ENCODE results near the gene SLC7A7.
"Not testable (repeated sequence)": the region's sequence is repeated elsewhere in the genome, so short reads cannot be mapped to it uniquely, and the experiment has no call there.

DNA sequence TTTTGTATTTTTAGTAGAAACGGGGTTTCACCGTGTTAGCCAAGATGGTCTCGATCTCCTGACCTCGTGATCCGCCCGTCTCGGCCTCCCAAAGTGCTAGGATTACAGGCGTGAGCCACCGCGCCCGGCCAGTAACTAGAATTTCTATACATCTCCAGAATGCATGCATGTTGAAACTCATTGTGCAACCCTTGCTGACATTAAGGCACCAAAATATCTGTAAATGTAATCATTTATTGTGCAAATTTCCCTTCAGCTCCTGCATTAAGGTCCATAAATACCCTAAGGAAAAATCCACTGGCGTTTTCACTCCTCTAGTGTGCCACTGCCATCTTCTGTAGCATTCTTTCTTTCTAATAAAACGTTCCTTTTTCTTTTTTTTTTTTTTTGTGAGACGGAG is 78.9 kb downstream of the SLC7A7 start:
- TF ChIP-seq, protein P1, sequence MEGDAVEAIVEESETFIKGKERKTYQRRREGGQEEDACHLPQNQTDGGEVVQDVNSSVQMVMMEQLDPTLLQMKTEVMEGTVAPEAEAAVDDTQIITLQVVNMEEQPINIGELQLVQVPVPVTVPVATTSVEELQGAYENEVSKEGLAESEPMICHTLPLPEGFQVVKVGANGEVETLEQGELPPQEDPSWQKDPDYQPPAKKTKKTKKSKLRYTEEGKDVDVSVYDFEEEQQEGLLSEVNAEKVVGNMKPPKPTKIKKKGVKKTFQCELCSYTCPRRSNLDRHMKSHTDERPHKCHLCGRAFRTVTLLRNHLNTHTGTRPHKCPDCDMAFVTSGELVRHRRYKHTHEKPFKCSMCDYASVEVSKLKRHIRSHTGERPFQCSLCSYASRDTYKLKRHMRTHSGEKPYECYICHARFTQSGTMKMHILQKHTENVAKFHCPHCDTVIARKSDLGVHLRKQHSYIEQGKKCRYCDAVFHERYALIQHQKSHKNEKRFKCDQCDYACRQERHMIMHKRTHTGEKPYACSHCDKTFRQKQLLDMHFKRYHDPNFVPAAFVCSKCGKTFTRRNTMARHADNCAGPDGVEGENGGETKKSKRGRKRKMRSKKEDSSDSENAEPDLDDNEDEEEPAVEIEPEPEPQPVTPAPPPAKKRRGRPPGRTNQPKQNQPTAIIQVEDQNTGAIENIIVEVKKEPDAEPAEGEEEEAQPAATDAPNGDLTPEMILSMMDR (IDR thresholded peaks at IDR 0.05), result not testable (repeated sequence)
- TF ChIP-seq POLR2A (IDR thresholded peaks at IDR 0.05), result not testable (repeated sequence)

Measured in right lobe of liver (tissue), 4 donors.